GM21825 (cell line): Measurements from ENCODE around the gene GMDS.

ENCODE experiments used
- ATAC-seq: cut with Tn5 transposase; IDR thresholded peaks from one replicate; pipeline ENCODE4 v1.9.1; 2021; ENCODE audit warnings: mild to moderate bottlenecking, moderate library complexity; ENCODE audit not compliant: unreplicated experiment

GMDS gene

DNA sequence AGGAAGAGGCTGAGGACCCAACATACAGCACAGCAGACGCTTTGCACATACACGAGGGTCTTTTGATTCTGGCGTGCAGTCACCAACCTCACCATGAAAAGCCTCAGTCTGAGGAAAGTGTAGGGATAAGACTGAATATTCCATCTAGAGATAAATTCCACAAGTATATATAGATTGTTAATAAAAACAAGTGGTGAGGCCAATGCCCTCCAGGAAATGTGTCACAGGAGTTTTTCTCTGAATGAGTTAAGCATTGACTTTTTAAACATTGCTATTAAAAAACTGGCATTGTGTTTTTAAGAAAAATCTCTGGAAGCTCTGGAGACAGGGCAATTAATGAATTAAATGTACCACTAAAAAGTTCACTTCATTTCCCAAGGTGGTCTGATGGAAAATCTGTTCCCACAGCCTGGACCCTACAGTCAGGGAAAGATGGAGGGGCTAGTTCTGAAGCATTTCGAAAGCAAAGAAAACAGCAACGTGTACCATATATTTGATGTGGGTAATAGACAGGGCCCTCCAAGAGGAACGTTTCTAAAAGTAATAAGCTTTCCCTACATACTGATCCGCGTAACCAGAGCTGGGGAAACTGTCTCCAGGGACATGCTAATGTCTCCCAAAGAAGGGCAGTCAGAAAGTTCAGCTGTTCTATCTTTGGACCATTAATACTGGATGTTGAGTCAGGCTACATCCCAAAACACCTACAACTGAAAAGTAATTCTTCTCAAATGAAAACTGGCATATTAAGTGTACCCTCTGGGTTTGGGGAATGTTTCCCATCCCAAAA, 334.6 kb downstream of the GMDS start:
- ATAC-seq, result no peak

DNA sequence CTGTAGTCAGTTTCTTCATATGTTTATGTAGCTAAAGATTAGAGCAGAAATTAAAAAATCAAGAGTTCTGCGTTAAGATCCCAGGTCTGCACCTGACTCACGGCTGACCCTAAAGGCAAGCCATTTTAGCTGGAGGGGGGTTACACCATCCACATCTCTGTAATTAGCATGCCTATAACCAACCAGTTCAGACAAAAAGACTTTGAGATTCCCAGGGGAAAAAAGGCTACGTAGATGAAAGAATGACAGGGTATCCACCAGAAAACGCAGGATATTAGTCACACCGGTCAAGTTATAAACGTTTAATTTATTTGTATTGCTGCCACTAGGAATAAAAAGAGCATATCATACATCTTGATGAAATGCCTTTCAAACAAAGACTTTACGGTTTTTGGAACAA, 336.6 kb downstream of the GMDS start:
- ATAC-seq, result no peak

DNA sequence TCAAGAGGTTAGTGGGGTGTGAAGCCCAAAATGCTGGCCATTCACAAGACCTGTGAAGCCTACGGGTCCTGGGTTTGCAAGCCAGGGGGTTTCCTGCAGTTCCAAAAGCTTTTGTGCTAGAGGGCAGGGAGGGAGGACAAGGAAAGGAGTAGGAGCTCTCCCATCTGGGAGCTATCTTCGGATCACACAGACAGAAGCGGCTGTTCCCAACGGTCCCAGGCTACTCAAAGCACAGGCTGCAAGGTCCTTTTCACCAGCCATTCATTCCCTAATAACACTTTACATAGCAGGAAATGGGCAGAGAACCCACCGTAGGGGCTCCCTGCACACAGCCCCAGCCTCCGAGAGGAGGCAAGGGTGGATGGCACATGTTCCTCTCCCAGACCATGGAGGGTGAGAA, 338.8 kb downstream of the GMDS start:
- no peak for ATAC-seq

DNA sequence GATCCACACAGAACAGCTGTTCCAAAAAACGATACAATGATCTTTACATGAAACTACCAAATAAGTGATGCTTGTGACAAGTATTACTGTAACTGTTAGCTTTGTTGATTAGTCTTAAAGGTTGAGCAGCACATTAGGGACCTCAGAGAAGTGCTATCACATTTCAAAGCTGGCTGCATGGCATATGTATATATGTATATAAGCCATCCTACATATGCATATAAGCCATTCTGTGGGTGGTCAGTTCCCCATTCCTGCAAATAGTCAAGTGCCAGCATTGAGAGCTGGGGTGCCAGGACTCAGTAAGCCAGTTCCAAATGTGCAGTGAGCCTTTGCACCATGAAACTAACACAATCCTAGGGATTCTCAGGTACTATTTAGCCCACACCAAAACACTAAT, 339.4 kb downstream of the GMDS start:
- no peak for ATAC-seq

DNA sequence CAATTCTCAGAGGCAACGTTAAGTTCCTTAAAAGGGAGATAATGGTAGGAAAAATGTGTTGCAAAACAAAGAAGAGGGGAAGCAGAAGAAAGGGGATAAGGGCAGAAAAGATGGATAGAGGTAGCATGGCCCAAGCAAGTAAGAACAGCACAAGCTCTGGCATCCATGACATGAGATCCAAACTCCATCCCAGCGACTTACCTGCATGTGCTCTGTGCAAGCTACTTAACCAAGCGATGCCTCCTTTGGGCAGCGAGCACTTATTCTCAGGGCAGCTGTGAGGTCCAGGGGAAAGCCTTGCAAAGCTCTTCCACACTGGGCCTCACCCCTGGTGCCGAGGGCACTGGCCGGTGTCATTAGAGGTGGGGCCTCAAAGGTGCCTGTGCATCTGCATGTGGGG, 340.5 kb downstream of the GMDS start:
- no peak for ATAC-seq

DNA sequence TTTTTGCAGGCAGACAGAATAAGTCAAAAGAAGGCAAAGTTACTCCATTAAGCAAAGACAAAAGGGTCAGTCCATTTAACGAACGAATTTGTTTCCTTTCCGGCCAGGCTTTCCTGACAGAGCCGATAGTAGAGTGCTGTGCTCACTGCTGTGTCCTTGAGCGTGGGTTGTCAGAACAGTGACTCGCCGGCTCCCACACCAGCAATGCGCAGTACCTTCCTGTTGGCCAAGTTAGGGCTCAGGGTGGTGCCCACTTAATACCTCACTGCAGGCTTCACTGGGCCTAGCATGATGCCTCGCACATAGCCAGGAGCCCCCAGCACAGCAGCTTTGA, 341.0 kb downstream of the GMDS start:
- no peak for ATAC-seq

DNA sequence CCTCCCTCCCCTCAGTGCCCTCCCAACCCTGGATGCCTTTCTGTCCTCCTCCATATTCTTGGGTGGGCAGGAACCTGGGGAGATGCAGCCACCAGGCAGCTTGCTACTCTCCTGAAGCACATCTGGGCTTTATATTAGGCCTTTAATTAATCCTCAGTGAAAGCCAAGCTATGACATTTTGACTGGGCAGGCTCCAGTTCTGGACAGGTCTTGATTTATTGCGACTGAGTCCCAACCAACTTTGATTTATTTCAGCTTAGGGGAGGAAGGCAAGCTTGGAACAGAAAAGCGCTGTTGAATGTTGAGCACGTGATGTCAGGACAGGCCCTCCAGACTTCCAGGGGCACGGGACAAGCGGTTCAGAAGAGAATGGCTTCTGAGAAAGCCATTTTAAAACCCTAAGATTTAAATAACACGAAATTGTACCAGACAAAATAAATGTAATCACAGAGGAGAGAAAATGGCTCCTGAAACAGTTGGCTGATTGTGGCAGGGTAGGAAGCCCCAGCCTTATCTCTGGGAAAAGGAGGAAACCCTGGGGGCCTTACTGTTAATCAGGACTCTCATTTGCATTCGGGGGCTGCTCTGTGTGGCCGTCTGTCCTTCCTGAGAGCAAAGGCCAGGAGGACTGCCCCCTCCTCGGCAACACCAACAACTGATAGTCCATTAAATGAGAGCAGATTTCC, 341.5 kb downstream of the GMDS start:
- no peak for ATAC-seq

DNA sequence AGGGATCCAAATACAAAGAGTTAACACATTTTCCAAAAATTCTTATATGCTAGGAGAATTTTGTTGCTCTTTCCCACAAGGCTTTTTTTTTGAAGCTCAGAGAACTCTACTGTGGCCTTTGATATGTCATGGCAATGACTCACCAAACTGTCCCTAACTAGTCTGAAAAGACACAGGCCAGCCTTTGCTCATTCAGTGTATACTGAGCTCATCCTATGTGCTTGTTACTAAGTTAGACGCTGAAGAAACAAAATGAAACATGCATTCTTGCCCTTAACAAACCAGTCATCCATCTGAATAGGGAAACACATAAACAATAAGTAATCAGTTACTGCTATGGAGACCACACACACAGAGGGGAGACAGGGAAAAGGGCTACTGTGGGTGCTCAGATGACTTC, 343.8 kb downstream of the GMDS start:
- no peak for ATAC-seq

DNA sequence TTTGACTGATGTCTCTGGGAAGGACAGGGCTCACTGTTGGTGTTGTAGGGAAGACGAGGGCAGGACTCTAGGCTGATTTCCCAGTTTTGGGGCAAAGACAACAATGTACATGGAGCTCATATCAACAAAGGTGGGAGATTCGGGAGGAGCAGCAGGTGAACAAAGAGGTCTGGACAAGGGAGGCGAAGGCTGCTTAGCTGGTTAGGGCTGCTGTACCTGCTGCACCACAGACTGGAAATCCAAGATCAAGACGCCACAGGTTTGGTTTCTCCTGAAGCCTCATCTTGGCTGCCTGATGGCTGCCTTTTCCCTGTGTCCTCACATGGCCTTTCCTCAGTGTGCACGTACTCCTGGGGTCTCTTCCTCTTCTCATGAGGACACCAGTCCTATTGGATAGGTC, 348.5 kb downstream of the GMDS start:
- no peak for ATAC-seq

DNA sequence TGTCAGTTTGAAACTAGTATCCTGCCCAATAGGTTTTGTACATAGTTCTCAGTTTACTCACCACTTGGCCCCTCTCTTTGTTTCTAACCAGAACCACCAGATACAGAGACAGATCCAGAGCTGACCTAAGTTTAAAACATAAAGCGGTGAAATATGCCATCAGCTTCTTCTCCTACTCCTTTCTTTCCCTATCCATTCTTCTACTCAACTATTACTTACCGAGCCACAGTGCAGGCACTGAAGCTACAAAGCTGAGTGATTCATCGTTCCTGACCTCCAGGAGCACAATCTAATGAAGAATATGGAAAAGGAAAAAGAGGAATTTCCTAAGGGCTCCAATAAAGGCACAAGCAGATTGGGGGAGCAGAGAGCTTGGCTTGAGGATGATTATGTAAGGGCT, 349.7 kb downstream of the GMDS start:
- no peak for ATAC-seq

DNA sequence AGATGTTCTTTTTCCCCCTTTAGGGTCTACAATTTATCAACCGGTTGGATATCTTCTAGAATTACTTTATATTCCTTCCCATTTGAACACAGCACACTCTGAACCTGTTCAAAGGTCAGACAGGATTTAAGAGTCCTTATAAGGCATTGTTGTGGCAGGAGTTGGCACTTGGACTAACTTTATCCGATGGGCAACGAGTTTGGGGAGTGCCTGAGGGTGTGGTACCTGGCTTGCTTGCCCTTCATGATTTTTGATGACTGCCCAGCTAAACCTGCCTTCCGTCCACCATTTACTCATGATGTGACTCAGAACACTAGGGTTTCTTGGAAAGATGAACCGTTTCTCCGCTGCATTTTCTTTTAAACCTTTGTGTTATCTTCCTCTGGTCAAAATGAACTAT, 350.5 kb downstream of the GMDS start:
- no peak for ATAC-seq

DNA sequence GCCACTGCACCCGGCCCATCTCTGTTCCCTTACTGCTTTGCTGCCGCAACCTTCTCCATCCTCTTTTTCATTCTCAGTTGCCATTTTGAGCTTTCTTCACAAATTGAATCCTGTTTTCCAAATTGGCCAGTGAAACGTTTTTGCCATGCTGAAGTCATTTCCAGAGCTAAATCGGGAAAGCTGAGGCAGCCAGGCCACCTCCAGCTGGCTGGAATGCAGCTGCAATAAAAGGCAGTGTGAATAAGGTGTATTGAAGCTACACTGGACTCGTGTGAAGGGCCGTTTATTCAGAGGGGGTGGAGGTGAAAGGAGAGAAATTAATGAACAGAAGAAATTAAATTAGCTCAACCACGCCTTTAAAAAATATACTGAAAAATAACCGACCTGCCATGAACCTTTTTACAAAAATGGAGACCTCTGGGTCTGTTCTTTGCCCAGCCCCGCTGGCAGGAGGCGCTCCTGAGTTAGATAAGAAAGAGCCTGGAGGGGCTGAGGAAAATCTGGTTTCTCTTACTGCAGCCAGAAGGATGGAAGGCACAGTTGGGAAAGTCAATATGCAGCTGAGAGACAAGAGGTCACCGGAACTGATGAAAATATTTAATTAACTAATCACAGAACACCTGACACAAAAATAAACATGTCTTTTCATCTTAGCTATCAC, 351.8 kb downstream of the GMDS start:
- ATAC-seq, result no peak

DNA sequence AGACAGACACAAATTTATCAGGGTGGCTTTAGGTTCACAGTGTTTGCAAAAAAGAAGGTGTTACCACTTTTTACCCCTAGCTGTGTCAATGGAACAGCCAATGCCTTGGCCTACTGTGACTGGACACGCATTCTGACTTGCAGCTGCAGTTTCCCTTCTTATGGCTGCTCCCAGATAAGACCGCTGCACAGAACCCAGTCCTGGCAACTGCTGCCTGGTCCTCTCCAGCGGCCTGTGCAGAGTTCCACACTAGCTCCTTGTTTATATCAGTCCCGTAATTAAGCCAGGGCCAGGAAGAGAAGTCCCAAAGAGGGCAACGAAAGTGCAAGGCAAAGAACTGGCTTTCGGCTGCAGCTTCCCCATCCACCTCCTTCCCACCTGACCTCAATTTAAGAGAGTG, 352.7 kb downstream of the GMDS start:
- ATAC-seq, result no peak

DNA sequence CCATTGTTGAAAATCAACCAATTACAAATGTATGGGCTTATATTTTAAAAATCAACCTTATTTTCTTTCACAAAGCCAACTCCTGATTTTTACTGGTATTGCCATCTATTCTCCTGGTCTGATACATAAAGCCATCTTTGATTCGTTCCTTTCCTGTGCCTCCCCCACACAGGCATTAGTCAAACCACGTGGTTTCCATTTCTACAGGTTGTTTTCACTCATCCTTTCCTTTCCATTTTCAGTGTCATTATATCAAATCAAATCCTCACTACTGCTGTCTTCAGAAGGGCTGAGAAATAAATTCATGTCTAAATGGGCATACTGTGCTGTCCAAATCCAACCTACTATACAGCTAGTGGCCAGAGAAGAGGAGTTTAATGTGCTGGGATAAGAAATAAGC, 354.4 kb downstream of the GMDS start:
- no peak for ATAC-seq

DNA sequence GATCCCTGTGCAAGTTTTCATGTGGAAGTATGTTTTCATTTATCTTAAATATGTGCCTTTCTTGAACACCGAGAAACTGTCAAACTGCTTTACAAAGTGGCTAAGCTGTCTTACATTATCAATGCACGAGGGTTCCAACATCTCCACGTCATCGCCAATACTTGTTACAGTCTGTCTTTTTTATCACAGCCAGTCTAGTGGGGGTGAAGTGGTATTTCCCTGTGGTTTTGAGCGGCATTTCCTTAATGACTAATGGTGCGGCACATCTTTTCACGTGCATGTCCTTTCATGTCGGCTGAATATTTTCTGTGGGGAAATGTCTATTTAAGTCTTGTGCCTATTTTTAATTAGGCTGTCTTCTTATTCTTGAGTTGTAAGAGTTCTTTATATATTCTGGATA, 355.3 kb downstream of the GMDS start:
- no peak for ATAC-seq

DNA sequence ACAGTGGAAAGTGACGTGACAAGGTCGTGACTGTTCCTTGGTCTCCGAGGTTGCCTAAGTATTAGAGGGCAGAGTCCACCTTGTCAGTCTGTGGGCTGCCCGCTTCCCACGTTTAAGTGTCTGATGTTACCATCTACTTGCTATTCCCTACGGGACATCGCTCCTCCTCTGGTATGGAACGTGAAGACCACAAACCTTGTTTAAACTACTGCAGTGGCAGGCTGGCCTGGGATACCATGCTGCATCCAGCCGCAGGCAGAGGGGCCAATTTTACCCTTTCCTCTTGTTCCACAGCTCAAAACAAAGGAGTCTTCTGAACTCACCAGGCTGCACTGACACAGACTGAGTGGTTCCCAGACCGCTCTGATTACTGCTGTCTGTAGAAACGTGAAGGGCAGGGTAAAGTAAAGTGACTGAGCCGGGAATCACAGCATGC, 359.8 kb downstream of the GMDS start:
- no peak for ATAC-seq

DNA sequence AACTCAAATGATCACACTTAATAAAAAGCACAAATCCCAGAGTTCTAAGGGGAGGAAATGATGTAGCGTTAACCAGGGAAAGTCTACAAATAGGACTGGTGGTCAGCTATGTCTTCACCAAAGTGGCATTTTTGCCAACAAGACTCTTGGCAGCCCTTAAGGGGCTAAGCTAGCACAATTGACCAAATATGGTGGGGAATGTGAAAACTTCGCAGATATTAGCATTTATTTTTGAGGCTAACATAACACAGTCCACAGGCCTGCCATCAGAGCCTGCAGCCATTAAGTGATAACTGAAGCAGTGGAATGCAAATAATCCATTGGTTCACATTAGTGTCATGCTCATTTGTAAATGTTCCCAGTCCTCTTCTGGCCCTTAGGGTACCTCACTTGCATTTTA, 361.1 kb downstream of the GMDS start:
- no peak for ATAC-seq

DNA sequence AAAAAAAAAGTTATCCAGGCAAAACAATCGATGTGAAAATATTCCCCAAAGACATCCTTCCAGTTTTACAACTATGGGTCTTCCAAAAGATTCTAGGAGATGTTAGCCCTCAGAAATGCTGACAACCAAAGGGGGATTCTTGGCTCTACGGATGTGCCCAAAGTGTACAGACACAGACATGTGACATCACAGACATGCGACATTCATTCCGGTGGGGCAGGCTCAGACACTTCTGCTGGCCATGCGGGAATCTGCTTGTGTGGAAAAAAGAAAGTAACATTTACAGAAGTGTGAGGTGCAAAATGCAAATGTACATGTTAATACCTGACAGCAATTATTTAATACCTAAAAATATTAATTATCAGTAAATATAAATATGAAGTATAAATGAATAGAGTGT, 367.1 kb downstream of the GMDS start:
- no peak for ATAC-seq

DNA sequence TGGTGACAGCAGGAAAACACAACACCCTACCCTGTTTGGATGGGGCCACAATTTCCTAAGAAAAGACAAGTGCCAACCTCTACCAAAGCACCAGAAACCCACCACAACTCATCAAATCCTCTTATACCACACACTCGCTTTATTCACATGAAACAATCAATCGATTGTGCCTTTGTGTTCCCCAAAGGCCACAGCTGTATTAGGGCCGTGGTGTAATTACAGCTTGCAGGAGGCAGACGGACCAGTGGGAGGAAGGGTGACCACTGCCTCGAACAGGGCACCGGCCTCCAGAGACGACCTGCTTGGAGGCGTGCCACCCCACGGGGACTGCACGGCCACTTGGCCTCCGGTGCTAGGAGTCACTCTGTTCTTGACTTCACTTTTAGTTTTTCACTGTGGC, 371.6 kb downstream of the GMDS start:
- ATAC-seq, result no peak

DNA sequence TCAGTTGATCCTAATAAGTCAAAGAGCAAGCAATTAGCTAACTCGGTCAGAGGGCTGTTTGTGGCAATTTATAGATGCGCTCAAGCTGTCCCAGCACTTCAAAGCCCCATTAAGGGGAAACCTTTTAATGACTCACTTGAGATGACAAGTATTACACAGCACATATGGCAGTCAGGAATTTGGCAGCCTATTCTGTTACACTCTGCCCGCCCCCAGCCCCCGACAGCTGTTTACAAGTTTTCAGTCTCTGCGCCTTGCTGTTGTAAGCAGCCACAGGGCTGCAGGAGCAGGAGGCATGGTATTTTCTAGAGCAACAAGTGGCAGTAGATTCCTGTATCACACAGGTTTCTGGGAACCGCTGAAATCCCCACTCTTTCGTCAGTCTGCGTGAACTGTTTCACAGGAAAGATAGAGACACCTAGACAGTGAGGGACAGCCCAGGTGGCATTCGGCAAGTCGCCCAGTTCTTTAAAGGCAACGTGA, 372.7 kb downstream of the GMDS start:
- ATAC-seq, result no peak

DNA sequence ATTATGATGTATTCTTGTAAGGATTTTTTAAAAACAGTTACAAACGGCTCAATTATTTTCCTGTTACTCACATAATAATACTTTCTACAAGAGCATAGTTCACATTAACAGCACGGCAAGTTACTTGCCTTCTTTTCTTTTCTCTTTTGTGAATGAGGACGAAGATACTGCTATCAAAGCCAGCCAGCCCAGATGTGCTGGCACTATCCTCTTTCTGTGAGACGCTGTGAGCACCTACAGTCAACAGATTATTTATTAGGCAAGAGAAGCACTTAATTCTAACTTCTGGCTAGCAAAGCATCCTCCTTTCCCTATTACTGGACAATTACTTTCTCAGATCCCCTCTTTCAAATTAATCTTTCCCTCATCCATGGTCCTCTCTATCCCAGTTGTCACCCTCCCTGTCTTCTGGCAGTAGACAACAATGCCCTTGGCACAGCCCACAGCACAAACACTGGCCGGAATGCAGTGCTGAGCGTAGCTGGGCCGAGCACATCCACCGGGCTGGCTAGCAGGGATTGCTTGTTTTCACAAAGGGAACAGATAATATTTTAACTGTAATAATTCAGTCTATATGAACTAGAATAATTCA, 373.6 kb downstream of the GMDS start:
- no peak for ATAC-seq

DNA sequence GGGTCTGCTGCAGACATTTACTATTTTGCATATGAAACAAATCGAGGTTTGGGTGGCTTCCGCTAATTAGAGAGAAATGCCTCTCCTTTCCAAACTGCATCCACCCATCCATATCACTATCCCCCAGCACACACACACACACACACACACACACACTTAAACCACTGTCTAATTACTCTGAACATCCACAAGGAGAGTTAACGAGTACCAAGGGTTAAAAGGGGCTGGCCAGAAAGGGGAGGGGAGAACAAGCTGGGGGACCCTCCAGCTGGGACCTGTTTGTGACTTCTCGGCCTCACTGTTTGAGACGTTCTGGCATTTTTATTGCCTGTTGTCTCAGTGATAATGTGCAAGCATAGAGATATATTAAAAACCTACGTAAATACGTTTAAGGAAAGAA, 374.5 kb downstream of the GMDS start:
- no peak for ATAC-seq
